Measurements from ENCODE around the gene GALNTL6.

GALNTL6 gene

GRCh38 chr4:172573899-172574298 is 760.7 kb downstream of the GALNTL6 start:
- no peak for DNase-seq (ENCODE audit: low read depth)

- DNase-seq (ENCODE audit: low read depth) = peak; percentile 27
Observed at GRCh38 chr4:172578712-172579111, 765.5 kb downstream of the GALNTL6 start.

- peak; percentile 5 for DNase-seq (ENCODE audit: low read depth)
Observed at GRCh38 chr4:172584816-172585215, 771.6 kb downstream of the GALNTL6 start.

GRCh38 chr4:172596206-172596605 is 783.0 kb downstream of the GALNTL6 start:
- no peak for DNase-seq (ENCODE audit: low read depth)

- DNase-seq (ENCODE audit: low read depth) = no peak
Observed at GRCh38 chr4:172599554-172599953, 786.4 kb downstream of the GALNTL6 start.

- DNase-seq (ENCODE audit: low read depth) = no peak
Observed at GRCh38 chr4:172601195-172601594, 788.0 kb downstream of the GALNTL6 start.

- no peak for DNase-seq (ENCODE audit: low read depth)
Observed at GRCh38 chr4:172619218-172619617, 806.0 kb downstream of the GALNTL6 start.

- DNase-seq (ENCODE audit: low read depth) = no peak
Observed at GRCh38 chr4:172619798-172620197, 806.6 kb downstream of the GALNTL6 start.

- no peak for DNase-seq (ENCODE audit: low read depth)
Observed at GRCh38 chr4:172628263-172628662, 815.1 kb downstream of the GALNTL6 start.

- no peak for DNase-seq (ENCODE audit: low read depth)
Observed at GRCh38 chr4:172630280-172630679, 817.1 kb downstream of the GALNTL6 start.

GRCh38 chr4:172631832-172632231 is 818.6 kb downstream of the GALNTL6 start:
- no peak for DNase-seq (ENCODE audit: low read depth)

- DNase-seq (ENCODE audit: low read depth) = no peak
Observed at GRCh38 chr4:172648471-172648870, 835.3 kb downstream of the GALNTL6 start.

GRCh38 chr4:172649143-172649542 is 835.9 kb downstream of the GALNTL6 start:
- no peak for DNase-seq (ENCODE audit: low read depth)

GRCh38 chr4:172650758-172651530 is 837.7 kb downstream of the GALNTL6 start:
- peak; percentile 2 for DNase-seq (ENCODE audit: low read depth)

- no peak for DNase-seq (ENCODE audit: low read depth)
Observed at GRCh38 chr4:172651961-172652360, 838.8 kb downstream of the GALNTL6 start.

- no peak for DNase-seq (ENCODE audit: low read depth)
Observed at GRCh38 chr4:172652369-172652768, 839.2 kb downstream of the GALNTL6 start.

- no peak for DNase-seq (ENCODE audit: low read depth)
Observed at GRCh38 chr4:172653676-172654075, 840.5 kb downstream of the GALNTL6 start.

- DNase-seq (ENCODE audit: low read depth) = no peak
Observed at GRCh38 chr4:172654457-172654856, 841.3 kb downstream of the GALNTL6 start.

- DNase-seq (ENCODE audit: low read depth) = no peak
Observed at GRCh38 chr4:172656055-172656454, 842.9 kb downstream of the GALNTL6 start.

GRCh38 chr4:172657081-172657480 is 843.9 kb downstream of the GALNTL6 start:
- DNase-seq (ENCODE audit: low read depth) = no peak

GRCh38 chr4:172660251-172660650 is 847.0 kb downstream of the GALNTL6 start:
- DNase-seq (ENCODE audit: low read depth) = no peak

GRCh38 chr4:172662113-172662512 is 848.9 kb downstream of the GALNTL6 start:
- DNase-seq (ENCODE audit: low read depth) = no peak

- DNase-seq (ENCODE audit: low read depth) = peak; percentile 39
Observed at GRCh38 chr4:172666711-172667368, 853.6 kb downstream of the GALNTL6 start.

GRCh38 chr4:172674811-172675210 is 861.6 kb downstream of the GALNTL6 start:
- DNase-seq (ENCODE audit: low read depth) = no peak
